HEK293 (cell line): ENCODE results near the gene SFXN2.

Experiments used
- KLF16 ChIP-seq: fragments of 450-650 bp; formaldehyde crosslinking; IDR thresholded peaks from 2 replicates; pipeline ENCODE4 v1.5.1; 2017; ENCODE audit warnings: missing biosample characterization, missing genetic modification characterization
- KLF9 ChIP-seq: fragments of 450-650 bp; formaldehyde crosslinking; IDR thresholded peaks from 2 replicates; pipeline ENCODE4 v1.5.1; 2016; ENCODE audit warnings: missing biosample characterization, missing genetic modification characterization, low read depth
- REST ChIP-seq: fragments of 450-650 bp; formaldehyde crosslinking; IDR thresholded peaks from 2 replicates; pipeline ENCODE4 v1.5.1; 2016; ENCODE audit warnings: missing biosample characterization, missing genetic modification characterization
- ZBTB1 ChIP-seq: fragments of 450-650 bp; formaldehyde crosslinking; IDR thresholded peaks from 2 replicates; pipeline ENCODE4 v1.5.1; 2016; ENCODE audit warnings: missing biosample characterization, missing genetic modification characterization
- ZFP37 ChIP-seq: fragments of 450-650 bp; formaldehyde crosslinking; IDR thresholded peaks from 2 replicates; pipeline ENCODE4 v1.5.1; 2016; ENCODE audit warnings: missing biosample characterization, missing genetic modification characterization
- ZNF221 ChIP-seq: fragments of 450-650 bp; formaldehyde crosslinking; IDR thresholded peaks from 2 replicates; pipeline ENCODE4 v1.5.1; 2017; ENCODE audit warnings: missing biosample characterization, missing genetic modification characterization, borderline replicate concordance
- ZNF324 ChIP-seq: fragments of 450-650 bp; formaldehyde crosslinking; IDR thresholded peaks from 2 replicates; pipeline ENCODE4 v1.5.1; 2016; ENCODE audit warnings: missing biosample characterization, missing genetic modification characterization
- ZNF398 ChIP-seq: fragments of 450-650 bp; formaldehyde crosslinking; IDR thresholded peaks from 2 replicates; pipeline ENCODE4 v1.5.1; 2017; ENCODE audit warnings: missing biosample characterization, missing genetic modification characterization
- ZNF514 ChIP-seq: fragments of 450-650 bp; formaldehyde crosslinking; IDR thresholded peaks from 2 replicates; pipeline ENCODE4 v1.5.1; 2016; ENCODE audit warnings: missing biosample characterization, missing genetic modification characterization
- ZNF707 ChIP-seq: fragments of 450-650 bp; formaldehyde crosslinking; IDR thresholded peaks from 2 replicates; pipeline ENCODE4 v1.5.1; 2016; ENCODE audit warnings: missing biosample characterization, missing genetic modification characterization
- ZNF791 ChIP-seq: fragments of 450-650 bp; formaldehyde crosslinking; IDR thresholded peaks from 2 replicates; pipeline ENCODE4 v1.5.1; 2016; ENCODE audit warnings: missing biosample characterization, missing genetic modification characterization
- TF ChIP-seq, protein P1 (sequence below): fragments of 450-650 bp; formaldehyde crosslinking; IDR thresholded peaks from 2 replicates; pipeline ENCODE4 v1.5.1; 2016; ENCODE audit warnings: missing biosample characterization, missing genetic modification characterization
- TF ChIP-seq, protein P2 (sequence below): IDR thresholded peaks from 2 replicates; pipeline ENCODE4 v1.6.1; 2011; ENCODE audit warnings: mild to moderate bottlenecking, low read depth, low read length, borderline replicate concordance

- no peak for TF ChIP-seq ZNF791 (tag by site-specific recombination)
- TF ChIP-seq, protein P1, sequence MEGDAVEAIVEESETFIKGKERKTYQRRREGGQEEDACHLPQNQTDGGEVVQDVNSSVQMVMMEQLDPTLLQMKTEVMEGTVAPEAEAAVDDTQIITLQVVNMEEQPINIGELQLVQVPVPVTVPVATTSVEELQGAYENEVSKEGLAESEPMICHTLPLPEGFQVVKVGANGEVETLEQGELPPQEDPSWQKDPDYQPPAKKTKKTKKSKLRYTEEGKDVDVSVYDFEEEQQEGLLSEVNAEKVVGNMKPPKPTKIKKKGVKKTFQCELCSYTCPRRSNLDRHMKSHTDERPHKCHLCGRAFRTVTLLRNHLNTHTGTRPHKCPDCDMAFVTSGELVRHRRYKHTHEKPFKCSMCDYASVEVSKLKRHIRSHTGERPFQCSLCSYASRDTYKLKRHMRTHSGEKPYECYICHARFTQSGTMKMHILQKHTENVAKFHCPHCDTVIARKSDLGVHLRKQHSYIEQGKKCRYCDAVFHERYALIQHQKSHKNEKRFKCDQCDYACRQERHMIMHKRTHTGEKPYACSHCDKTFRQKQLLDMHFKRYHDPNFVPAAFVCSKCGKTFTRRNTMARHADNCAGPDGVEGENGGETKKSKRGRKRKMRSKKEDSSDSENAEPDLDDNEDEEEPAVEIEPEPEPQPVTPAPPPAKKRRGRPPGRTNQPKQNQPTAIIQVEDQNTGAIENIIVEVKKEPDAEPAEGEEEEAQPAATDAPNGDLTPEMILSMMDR (tag by site-specific recombination), result no peak
- TF ChIP-seq ZNF398, result no peak
- no peak for TF ChIP-seq ZBTB1 (tag by site-specific recombination)
- TF ChIP-seq, protein P2, sequence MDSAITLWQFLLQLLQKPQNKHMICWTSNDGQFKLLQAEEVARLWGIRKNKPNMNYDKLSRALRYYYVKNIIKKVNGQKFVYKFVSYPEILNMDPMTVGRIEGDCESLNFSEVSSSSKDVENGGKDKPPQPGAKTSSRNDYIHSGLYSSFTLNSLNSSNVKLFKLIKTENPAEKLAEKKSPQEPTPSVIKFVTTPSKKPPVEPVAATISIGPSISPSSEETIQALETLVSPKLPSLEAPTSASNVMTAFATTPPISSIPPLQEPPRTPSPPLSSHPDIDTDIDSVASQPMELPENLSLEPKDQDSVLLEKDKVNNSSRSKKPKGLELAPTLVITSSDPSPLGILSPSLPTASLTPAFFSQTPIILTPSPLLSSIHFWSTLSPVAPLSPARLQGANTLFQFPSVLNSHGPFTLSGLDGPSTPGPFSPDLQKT, result no peak
- no peak for TF ChIP-seq ZNF514 (tag by site-specific recombination)
- no peak for TF ChIP-seq KLF9 (tag by site-specific recombination)
- TF ChIP-seq ZNF324 (tag by site-specific recombination), result no peak
- no peak for TF ChIP-seq ZNF707
- TF ChIP-seq REST, result no peak
- no peak for TF ChIP-seq ZNF221 (tag by site-specific recombination)
- TF ChIP-seq ZFP37 (tag by site-specific recombination), result no peak
- no peak for TF ChIP-seq KLF16 (tag by site-specific recombination)
Measured at GRCh38 chr10:102673819-102674511, 40.5 kb upstream of the SFXN2 start.
